ENCODE data around the gene ANKRD1.
"Not testable (repeated sequence)": the region's sequence is repeated elsewhere in the genome, so short reads cannot be mapped to it uniquely, and the experiment has no call there.

ANKRD1 gene

DNA sequence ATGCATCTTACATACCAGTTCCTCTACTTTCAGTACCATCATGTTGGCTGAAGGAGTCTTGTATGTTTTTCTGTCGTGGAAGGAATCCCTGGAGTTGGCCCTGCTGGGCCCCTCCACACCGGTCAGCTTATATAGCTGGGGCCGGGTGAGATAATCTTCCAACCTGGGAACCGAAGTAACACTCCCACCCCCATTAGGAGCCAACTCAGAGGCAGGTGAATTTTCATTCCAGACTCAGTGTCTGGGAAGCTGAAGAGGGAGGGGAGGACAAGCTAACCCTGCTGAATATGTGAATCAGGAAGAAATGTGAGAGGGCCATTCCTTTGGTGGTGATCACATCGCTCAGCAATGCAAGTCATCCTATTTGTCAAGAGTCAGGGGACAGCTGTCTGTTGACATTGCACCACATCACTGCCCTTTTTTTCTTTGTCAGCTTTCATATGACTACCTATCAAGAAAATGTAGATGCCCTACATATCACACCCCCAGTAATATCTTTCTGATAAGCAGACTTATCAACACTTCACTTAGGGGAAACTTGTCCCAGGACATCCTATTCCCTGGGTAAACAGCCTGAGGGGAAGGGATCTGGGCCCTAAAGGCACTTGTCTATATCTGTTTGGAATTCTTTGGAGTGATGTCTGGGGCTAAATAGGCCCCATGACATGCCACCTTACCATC is at the start of gene ANKRD1:
ANKRD1 (minus strand) TSS at position 102 of the 681 bp plus-strand sequence; CDS start at position 42, 60 bp downstream.
- DNase-seq (ENCODE audit: low spot score) = peak; percentile 72

- peak; percentile 24 for DNase-seq (ENCODE audit: low spot score)
These were observed 49.2 kb upstream of the ANKRD1 start for GRCh38 chr10:90969947-90970673.

DNA sequence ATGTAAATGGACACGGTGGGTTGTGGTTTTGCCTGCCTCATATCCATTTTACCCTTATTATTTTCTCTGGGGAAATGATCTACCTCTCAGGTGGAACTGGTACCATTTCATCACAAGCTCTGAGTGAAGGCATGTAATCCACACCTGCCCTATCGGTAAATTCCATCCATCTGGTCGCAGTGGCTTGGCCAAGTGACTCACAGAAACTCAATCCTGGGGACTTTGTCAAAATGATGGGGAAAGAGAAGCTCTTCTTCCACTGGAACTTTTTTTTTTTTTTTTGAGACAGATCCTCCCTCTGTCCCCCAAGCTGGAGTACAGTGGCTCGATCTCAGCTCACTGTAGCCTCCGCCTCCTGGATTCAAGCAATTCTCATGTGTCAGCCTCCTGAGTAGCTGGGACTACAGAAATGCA is 48.2 kb upstream of the ANKRD1 start:
- no peak for DNase-seq (ENCODE audit: low spot score)

DNA sequence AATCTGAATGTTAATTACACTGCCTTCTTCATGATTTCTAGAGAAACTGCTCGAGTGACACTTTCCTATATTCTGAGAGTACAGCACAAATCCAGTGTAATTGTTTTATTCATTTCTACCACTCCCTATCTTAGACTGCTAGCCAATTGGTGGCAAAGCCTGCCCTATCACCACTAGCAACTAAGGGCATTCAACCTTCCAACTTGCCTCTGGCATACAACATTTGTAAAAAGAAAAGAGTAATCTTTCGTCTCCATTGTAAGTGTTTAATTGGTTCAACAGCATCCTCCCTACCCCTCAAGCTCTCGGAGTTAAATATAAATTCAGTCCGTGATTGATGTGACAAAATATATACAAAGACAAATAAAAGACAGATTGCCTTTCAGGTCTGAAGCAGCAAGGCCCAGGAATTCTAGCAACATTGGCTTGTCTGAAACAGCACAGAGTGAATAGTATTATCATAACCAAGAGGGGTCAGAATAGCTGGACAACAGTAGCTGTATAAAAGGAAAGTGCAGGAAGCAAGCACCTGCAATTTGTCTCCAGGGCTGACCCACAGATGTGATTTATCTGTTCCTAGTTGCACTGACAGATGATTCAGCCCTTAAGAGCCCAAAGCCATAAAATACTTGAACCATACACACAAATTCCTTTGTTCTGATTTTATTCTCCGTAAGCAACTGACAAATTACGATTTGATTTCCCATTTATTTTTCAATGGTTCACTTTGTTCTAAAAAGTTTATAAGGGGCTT is 47.6 kb upstream of the ANKRD1 start:
- DNase-seq (ENCODE audit: low spot score) = no peak

DNA sequence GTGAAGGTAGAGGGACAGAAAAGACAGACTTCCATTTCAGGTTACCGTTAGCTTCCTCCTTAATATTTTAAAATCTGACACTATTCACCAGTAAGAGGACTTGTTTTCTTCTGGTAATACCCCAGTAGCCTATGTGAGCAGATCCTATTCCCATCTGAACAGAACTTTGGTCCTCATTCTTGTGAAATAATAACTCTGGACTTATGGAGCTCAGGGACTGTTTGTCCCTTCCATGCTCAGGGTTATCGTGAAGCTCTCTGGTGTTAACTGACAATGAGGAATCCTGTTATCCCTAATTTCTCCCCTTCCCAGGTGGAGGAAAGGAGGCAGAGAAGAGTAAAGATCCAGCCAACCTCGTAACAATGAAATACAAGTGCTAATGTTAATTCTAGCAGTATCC is 47.0 kb upstream of the ANKRD1 start:
- no peak for DNase-seq (ENCODE audit: low spot score)

- DNase-seq (ENCODE audit: low spot score) = no peak
These were observed 45.3 kb upstream of the ANKRD1 start for GRCh38 chr10:90966146-90966545.

GRCh38 chr10:90965720-90966119 is 44.8 kb upstream of the ANKRD1 start:
- no peak for DNase-seq (ENCODE audit: low spot score)

GRCh38 chr10:90964781-90965465 is 44.0 kb upstream of the ANKRD1 start:
- no peak for DNase-seq (ENCODE audit: low spot score)

DNA sequence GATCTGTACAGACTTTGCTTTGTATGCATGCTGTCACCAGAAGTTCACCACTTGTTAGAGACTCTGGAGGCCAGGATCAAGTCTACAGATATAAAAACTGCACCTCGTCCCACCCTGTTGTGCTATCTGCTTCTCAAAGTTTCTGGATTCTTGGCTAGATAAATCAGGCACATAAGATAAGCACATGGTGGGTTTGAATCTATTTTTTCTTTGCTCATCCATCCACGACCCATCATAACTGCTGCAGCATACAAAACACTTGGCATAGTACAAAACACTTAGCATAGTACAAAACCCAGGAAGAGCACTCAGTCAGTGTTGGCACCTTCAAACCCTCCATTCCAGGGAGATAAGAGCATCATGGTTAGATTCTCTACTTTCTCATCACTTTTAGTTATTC is 42.4 kb upstream of the ANKRD1 start:
- DNase-seq (ENCODE audit: low spot score) = no peak

GRCh38 chr10:90960355-90960814 is 39.5 kb upstream of the ANKRD1 start:
- peak; percentile 54 for DNase-seq (ENCODE audit: low spot score)

DNA sequence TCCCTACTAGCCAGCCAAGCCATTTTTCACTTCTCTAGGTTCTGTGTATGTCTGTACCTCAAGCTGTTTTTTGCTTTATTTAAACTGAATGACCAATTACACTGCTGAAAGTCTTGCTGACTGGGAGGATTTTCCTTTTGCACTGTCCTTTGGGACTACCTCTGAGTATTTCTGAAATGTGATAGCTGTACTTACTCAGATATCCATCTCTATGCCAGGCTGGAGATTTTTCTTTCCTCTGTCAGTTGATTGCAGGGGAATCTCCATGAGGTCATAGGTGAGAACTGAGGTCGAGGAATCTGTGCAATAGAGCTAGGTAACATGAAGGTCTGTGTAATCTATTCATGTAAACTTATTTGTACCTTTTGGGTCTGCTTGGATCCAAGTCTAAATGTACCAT is 38.9 kb upstream of the ANKRD1 start:
- DNase-seq (ENCODE audit: low spot score) = no peak

- no peak for DNase-seq (ENCODE audit: low spot score)
These were observed 37.9 kb upstream of the ANKRD1 start for GRCh38 chr10:90958781-90959180.

DNA sequence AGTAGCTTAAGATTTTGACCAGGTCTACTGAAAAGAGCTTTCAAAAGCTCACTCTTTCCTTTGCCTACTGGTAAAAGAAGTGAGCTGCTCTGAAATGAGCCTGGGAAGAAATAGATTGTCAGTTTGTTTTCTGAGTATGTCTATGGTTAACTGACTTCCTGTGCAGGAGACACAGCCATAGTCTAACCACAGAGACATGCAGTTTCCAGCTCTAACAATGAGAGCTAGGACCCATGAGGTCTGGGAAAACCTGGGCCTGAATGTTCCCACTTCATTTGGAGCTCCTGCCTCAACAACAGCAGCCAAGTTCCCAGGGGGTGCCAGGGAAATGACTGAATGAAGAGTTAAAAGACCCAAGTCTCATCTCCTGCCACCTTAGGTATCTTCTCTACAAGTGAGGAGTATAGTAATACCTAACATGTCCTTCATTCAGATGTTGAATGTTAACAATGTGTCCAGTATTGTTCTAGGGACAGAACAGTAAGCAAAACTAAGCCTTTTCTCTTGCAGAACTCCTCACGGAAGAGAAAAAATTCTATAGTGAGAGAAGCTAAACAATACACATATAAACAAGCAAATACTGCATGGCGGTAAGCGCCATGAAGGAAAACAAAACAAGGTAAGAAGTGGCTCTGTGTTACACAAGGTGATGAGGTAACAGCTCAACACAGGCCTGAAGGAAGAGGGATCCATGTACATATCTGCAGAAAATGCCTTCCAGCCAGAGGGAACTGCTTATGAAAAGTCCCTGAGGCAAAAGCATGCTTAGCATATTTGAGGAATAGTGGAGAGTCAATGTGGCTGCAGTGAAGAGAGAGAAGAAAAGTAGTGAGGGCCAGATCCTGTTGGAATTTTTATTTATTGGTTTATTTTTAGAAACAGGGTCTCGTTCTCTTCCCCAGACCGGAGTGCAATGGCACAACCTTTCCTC is 26.4 kb upstream of the ANKRD1 start:
- no peak for DNase-seq (ENCODE audit: low spot score)

DNA sequence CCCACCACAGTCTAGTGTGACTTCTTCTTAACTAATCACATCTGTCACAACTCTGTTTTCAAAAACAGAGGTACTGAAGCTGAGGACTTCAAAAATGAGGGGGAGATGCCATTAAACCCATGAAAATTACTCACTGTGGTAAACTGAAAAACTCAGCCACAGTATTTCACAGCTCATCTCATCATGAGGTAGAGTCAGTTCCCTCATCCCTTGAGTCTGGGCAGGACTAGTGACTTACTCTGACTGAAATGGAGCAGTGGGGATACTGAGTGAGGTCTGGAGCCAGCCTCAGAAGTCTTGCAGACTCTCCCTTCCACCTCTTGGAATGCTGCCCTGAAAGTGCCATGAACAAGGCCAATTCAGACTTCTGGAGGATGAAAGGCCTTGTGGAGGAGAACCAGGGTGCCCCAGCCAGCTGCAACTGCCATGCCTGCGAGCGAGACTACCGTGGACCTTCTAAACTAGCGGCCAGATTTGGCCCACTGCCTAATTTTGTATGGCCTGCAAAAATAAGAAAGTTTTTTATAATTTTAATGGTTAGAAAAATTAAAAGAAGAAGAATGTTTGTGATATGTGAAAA is 24.7 kb upstream of the ANKRD1 start:
- DNase-seq (ENCODE audit: low spot score) = no peak

GRCh38 chr10:90944749-90945148 is 23.9 kb upstream of the ANKRD1 start:
- DNase-seq (ENCODE audit: low spot score) = no peak

GRCh38 chr10:90942980-90943379 is 22.1 kb upstream of the ANKRD1 start:
- DNase-seq (ENCODE audit: low spot score) = not testable (repeated sequence)

DNA sequence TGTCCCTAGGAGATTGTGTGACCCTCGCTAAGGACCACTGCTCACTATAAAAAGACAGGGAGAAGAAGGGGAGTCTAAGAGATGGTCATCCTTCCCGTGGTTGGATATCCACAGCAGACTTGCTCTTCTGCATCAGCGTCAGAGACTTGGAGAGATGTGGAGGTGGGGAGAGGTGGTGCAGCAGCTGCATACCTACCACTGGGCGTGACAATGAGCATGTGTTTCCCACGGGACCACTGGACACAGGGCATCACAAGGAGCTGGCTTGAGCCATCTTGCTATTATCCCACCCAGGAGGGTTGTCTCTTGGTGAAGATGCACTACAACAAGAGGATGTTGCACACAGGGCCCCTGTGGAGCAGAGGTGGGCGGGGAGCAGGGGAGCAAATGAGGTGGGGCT is 18.8 kb upstream of the ANKRD1 start:
- no peak for DNase-seq (ENCODE audit: low spot score)

DNA sequence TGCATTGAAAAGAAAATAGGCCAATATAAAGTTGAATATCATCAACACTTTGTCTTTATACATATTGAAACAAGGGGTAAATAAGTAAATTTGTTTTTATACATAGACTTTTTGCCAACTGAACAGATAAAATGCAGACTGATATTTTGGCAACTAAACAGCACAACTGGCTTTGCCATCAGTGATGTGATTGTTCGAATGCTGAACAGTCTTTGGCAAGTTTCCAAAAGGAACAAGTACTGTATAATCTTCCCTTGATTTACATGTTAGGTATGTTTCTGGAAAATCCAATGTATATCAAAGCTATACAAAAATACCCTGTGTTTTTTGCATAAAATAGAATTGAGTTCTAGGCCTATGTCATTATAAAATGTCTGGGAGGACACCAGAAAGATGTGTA is 18.2 kb upstream of the ANKRD1 start:
- DNase-seq (ENCODE audit: low spot score) = no peak

DNA sequence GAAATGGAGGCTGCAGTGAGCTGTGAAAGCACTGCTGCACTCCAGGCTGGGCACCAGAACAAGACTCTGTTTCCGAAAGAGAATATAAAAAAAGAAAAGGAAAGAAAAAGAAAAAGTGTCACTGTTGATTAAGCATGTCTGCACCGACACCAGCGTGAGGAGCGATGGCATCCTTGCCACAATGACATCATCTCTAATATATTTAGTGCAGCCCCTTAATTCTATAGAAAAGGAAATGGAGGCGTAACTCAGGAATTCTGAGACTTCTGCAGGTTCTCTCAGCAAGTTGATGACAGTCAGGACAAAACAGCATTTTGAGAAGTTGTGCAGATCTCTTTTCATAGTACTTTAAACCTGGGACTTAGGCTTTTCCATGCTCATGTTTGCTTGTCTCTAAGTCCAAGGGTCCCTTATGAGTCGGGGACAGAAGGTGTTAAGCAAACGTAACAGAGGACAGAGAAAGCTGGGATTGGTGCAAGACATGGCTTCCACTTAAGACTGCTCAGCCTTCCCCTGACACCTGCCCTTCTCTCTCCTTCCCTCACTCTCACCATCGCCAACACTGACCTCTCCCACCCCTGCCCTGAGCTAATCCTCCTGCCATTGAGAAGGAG is 16.9 kb upstream of the ANKRD1 start:
- no peak for DNase-seq (ENCODE audit: low spot score)

DNA sequence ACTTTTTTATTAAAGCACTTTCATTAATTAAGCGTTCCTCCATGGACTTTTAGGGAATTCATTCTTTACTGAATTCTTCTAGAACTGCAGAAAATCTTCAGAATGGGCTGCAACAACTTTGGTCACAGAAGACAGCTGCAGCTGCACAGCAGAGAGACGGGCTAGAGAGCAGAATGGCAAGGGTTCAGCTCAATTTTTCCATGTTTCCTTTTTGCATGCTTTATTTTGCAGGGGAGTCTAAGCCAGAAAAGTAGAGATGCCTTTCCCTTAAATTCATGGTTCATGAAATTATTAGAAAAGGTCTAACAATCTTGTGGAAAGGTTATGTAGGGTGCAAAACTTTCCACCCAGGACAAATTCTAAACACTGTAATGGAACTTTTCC is 15.4 kb upstream of the ANKRD1 start:
- no peak for DNase-seq (ENCODE audit: low spot score)
